Cardiac muscle cell (in vitro differentiated cells and primary cell): Measurements from ENCODE around the gene RTP5. TPM values are rescaled to one million over a fixed set of nuclear protein-coding genes. Genes with fewer than 3 reads are reported as not detected.

Source experiments
- DNase-seq, 2 donors: peaks; one replicate each; pipeline versions ENCODE4 v3.0.0 to v3.0.0-alpha.2; 2010 to 2017; ENCODE audit warnings: low read depth in 1 of 2, low spot score in 1 of 2
- H3K27ac ChIP-seq: fragments of 200-600 bp; sonication (generic); 2 replicates; pipeline ENCODE4 v1.5.1; 2016
- H3K27me3 ChIP-seq: fragments of 200-600 bp; sonication (generic); 2 replicates; pipeline ENCODE4 v1.6.0; 2016; ENCODE audit warnings: control low read depth
- H3K36me3 ChIP-seq: fragments of 200-600 bp; sonication (generic); 2 replicates; pipeline ENCODE4 v1.5.1; 2016; ENCODE audit warnings: control low read depth
- H3K4me1 ChIP-seq: fragments of 200-600 bp; sonication (generic); 2 replicates; pipeline ENCODE4 v1.8.1; 2017; ENCODE audit warnings: low read depth, mild to moderate bottlenecking, mixed run types
- H3K4me3 ChIP-seq: fragments of 200-600 bp; sonication (generic); 2 replicates; pipeline ENCODE4 v1.5.1; 2016; ENCODE audit warnings: mild to moderate bottlenecking
- H3K9me3 ChIP-seq: fragments of 200-600 bp; sonication (generic); 2 replicates; pipeline ENCODE4 v1.5.1; 2017; ENCODE audit warnings: low read depth, mild to moderate bottlenecking, control low read depth
- CTCF ChIP-seq: IDR thresholded peaks from 2 replicates; pipeline ENCODE4 v1.5.1; 2012; ENCODE audit warnings: low read depth, mild to moderate bottlenecking, low read length
- polyA plus RNA-seq: library from polyadenylated mRNA; unstranded; fragments of >200 nt; fragmentation: Nextera tagmentation; extraction: Ambion mirVana; gene quantifications from 2 replicates; pipeline ENCODE4 v1.2.1, GENCODE V29; 2016
- total RNA-seq: library from RNA; depleted of rRNA; stranded (reverse); fragments of >200 nt; gene quantifications from 2 replicates; pipeline ENCODE4 v1.2.3, GENCODE V29; 2016

RTP5 gene
- total and polyA plus RNA-seq, 2 experiments from 2014 or later = not detected

DNA sequence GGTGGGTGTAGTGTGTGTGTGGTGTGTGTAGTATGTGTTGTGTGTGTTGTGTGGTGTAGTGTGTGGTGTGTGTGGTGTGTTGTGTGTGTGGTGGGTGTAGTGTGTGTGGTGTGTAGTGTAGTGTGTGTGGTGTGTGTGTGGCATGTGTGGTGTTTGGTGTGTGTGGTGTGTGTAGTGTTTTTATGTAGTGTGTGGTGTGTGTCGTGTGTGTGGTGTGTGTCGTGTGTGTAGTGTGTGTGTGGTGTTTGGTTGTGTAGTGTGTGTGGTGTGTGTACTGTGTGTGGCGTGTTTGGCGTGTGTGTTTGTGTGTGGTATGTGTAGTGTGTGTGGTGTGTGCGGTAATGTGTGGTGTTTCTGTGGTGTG is 4.7 kb upstream of the RTP5 start:
- no peak for DNase-seq
- no peaks in the 10 kb centered on the region for H3K9me3 ChIP-seq
- no peaks in the 10 kb centered on the region for H3K27me3 ChIP-seq
- H3K27ac ChIP-seq = no peak overlapping the region
- H3K36me3 ChIP-seq = no peaks in the 10 kb centered on the region
- no peaks in the 10 kb centered on the region for H3K4me1 ChIP-seq
- no peak overlapping the region for H3K4me3 ChIP-seq
- TF ChIP-seq CTCF = no peak

- Histone ChIP-seq H3K4me3 (no peak overlapping the region), H3K4me1 (no peaks in the 10 kb centered on the region), H3K9me3 (no peaks in the 10 kb centered on the region), H3K36me3 (no peaks in the 10 kb centered on the region), H3K27ac (no peak overlapping the region), H3K27me3 (no peaks in the 10 kb centered on the region)
- DNase-seq = no peak
- no peak for TF ChIP-seq CTCF
Observed at GRCh38 chr2:241865416-241865956, 4.0 kb upstream of the RTP5 start.

GRCh38 chr2:241865957-241866789 is 3.4 kb upstream of the RTP5 start:
- DNase-seq = peak; percentile 40 to 83

DNA sequence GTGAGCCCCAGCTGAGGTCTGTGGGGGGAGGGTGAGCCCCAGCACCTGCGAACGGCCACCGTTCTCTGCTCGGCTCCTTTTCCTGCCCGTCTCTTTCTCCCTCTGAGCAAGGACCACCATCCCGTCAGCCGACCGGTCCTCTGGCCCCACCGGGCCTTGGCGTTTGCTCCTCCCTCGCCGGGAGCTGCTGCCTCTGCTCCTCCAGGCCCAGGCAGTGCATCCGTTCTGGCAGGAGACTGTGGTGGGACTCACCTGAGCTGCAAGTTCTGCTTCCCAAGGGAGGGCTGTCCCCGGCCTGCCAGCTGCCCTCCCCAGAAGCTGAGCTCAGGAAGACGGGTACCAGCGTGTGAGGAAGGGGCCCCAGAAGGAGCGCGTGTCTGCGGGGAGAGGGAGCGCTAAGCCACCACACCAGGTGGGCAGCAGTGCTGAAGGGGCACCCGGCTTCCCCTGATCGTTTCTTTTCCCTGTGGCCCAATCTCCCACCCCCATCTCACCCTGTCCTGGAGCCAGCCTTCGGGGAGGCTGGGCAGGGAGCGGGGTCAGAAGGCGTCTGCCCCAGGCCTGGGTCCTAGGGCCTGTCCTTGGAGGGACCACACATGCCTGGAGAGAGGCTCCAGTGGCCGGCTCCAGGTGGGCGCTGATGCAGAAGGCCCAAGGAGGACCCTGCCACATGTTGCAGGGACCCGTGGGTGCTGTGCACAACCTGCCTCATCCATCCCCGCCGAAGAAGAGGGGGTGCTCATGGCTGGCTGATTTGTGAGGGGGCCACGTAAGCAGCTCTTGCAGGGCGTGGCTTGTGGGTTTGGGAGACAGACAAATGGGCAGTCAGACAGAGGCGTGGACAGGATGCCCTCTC is 2.5 kb upstream of the RTP5 start:
- no peak overlapping the region for H3K4me3 ChIP-seq
- no peaks in the 10 kb centered on the region for H3K36me3 ChIP-seq
- no peaks in the 10 kb centered on the region for H3K4me1 ChIP-seq
- no peak for TF ChIP-seq CTCF
- no peaks in the 10 kb centered on the region for H3K27me3 ChIP-seq
- H3K9me3 ChIP-seq = no peaks in the 10 kb centered on the region
- H3K27ac ChIP-seq = no peak overlapping the region
- DNase-seq = no peak

More at GRCh38 chr2:241865957-241866789, 3.4 kb upstream of the RTP5 start:
- Histone ChIP-seq H3K27me3 (no peaks in the 10 kb centered on the region), H3K9me3 (no peaks in the 10 kb centered on the region), H3K4me1 (no peaks in the 10 kb centered on the region), H3K27ac (no peak overlapping the region), H3K36me3 (no peaks in the 10 kb centered on the region), H3K4me3 (no peak overlapping the region)
- no peak for TF ChIP-seq CTCF

DNA sequence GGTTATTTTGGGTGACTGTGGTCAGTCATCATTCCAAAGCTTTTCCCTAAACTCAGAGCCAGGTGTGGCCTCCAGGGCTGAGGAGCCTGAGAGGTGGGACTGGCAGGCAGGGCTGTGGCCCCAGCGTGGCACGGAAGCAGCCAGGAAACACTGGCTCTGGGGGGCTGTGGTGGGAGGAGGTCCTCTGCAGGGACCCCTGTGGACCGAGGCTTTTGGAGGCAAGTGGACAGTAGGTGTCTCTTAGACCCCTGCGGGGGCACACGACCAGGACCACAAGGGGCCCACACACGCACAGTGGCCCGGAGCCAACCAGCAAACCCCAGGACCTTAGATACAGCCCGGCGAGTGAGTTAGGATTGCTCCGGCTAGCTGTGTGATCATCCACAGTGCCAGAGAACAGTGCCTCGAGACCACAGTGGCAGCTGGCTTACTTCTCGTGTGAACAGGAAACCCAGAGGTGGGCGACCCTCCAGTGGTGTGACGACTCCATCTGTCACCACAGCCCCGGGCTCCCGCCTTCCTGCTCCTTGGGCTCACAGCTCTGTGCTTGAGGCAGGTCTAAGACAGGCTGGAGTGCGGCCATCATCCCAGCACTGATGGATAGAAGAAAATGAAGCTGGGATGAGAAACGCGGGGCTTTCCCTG is 1.6 kb upstream of the RTP5 start:
- H3K27ac ChIP-seq = no peak overlapping the region
- DNase-seq = no peak

More for the DNA sequence above, 1.6 kb upstream of the RTP5 start:
- Histone ChIP-seq H3K36me3 (no peaks in the 10 kb centered on the region), H3K27me3 (no peaks in the 10 kb centered on the region), H3K4me1 (no peaks in the 10 kb centered on the region), H3K9me3 (no peaks in the 10 kb centered on the region), H3K4me3 (no peak overlapping the region)
- TF ChIP-seq CTCF = no peak
